PC-9 (cell line): Measurements from ENCODE around the gene ARSI.

ENCODE experiments used
- CTCF ChIP-seq: fragments of 200-600 bp; sonication (generic); conservative IDR thresholded peaks from 2 replicates; pipeline ENCODE4 v1.6.1; 2017; ENCODE audit warnings: mixed run types, antibody characterized with exemption, mild to moderate bottlenecking, moderate library complexity
- EZH2 ChIP-seq: fragments of 200-600 bp; sonication (generic); IDR thresholded peaks from 2 replicates; pipeline ENCODE4 v1.8.0; 2017; ENCODE audit warnings: antibody characterized with exemption, low read depth

- TF ChIP-seq CTCF (no peak), EZH2 (no peak)
These were observed 31.4 kb downstream of the ARSI start for GRCh38 chr5:150271296-150271692.
